NOMO-1 treated with DMSO at 0.1 percent for 48 hours (cell line): ENCODE measurements around the gene IQCE.

Source experiments
- DNase-seq: peaks from one replicate; lab custom pipeline; 2025; ENCODE audit not compliant: unreplicated experiment; lab: John Stamatoyannopoulos, UW

The IQCE gene

DNA sequence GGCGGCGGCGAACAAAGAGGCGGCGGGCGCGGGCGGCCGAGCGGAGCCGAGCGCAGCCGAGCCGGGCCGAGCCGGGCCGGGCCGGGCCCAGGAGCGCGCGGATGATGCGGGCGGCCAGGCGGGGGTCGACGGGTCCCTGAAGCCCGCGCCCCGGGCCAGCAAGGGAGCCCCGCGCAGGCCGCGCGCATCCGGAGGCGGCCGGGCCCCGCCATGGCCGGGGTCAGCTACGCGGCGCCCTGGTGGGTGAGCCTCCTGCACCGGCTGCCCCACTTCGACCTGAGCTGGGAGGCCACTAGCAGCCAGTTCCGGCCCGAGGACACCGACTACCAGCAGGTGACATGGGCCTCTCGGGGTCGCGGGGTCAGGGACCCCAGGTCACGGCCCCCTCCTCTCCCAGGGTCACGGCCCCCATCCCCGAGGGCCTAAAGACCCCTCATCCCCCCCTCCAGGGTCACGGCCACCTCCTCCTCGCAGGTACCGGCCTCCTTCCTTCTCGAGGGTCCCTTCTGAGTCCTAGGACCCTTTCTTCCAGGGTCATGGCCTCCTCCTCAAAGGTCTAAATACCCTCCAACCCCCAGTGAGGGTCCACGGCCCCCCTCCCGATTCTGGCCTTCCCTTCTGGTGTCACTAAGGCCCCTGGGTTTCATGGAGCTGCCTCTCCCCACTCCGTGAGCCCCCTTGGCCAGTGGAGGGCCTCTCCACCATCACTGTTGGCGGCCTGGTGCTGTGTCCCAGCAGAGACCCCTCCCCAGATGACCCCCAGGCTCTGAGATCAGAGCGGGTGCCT lies 73.4 kb downstream of the IQCE start, which contains the start of gene TTYH3:
Gene TTYH3, plus strand, starts transcription at position 41 of the 787 bp plus-strand sequence. Its CDS starts 170 bp downstream, at position 211.
- DNase-seq: no peak

DNA sequence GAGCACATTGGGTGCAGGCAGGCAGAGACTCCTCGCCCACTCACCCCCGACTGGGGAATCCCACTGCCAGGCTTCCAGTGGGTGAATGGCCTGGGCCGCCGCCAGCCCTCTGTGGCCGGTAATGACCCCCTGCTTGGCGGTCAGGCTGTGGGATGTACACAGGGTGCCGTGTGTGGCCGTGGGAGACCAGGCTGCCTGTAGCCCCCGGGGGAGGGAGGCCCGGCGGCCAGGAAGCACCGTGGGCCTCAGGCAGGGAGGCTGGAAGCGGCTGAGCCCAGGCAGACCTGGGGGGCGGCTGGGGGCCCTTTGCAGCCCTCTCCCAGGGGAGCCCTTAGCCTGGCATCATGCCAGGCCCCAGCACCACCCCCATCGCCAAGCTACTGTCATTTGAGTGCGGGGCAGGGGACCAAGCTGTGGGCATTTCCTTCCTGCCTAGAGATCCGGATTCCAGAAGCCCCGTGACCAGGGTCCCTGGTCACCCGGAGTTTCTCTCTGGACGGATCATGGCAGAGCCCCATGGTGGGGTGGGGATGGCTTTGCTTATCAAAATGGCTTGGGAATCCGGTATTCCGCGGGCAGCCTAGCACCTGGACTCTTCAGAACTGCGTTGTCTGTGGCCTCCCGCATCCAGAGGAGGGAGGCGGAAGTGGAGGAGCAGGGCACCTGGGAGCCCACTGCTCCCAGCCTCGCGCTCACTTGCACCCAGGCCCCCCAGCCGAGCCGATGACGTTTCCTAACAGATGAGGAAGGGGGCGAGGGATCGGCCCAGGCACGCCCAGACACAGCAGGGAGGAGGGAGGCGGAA lies 74.2 kb downstream of the IQCE start:
- DNase-seq: peak; percentile 69

DNA sequence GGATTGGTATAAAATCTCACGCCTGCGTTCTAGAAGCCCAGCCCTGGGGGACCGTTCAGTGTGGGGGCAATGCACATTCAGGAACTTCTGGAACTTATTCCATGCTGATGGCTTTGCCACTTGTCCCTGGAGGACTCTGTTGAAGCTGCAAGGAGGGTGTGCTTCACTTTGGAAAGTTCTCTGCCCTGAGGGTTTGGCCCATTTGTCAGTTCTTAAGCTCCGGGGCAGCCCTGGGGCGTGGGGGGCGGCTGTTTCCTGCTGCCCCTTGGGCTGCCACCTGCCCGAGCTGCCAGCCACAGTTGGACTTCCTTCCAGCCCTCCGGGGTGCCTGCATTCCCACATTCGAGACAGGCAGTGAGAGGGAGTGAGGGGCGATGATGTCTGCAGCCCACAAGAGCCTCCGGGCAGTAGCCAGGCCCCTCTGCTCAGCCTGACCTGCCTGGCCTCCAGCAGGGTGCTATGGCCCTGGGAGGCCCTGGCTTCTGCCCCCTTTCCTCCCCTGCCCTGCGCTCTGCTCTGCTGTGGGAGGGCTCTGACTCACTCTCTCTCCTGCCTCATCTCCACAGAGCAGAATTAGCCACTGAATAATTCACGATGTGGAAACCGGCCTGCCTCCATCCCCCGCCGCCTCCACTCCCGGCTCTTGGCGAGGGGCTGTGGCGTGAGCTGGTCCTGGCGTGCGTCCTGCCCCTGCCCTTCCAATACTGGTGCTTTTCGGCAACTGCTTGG lies 74.9 kb downstream of the IQCE start:
- peak; percentile 78 for DNase-seq

DNA sequence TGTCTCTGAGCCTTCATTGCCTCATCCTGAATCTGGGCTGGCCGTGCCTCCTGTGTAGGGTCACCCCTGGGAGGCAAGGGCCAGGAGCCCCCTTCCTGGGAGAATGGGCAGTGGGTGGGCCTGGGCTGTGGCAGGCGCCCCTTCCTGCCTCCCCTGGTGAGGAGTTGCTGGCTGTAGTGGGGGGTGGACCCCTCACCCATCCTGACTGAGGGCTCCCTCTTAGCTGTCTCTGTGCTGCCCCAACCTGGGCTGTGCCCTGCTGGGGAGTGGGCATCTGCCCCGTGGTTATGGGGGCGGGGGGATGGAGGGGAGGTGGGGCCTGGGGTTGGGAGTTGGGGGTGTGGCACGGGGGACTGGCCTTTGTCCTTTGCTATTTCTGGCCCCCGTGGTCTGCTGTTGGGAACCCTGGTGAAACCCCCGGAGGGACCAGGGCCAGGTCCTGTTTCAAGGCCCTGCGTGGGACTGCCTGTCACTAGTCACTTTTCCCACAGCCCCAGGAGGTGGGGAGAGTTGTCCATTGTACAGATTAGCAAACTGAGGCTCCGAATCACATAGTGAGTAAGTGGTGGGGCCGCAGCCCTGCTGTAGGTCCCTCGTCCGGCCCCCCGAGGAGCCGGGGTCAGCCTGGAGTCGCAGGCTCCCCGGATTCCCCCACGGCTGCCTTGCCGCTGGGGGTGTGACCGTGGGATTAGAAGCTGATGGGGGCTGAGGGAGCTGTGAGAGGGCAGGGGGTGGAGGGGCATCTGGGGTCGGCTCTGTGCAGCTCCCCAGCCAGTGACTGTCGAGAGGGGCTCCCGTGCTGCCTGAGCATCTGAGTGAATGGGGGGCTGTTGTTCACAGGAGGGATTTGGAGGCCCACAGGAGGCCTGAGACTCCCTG lies 75.7 kb downstream of the IQCE start:
- DNase-seq: no peak

DNA sequence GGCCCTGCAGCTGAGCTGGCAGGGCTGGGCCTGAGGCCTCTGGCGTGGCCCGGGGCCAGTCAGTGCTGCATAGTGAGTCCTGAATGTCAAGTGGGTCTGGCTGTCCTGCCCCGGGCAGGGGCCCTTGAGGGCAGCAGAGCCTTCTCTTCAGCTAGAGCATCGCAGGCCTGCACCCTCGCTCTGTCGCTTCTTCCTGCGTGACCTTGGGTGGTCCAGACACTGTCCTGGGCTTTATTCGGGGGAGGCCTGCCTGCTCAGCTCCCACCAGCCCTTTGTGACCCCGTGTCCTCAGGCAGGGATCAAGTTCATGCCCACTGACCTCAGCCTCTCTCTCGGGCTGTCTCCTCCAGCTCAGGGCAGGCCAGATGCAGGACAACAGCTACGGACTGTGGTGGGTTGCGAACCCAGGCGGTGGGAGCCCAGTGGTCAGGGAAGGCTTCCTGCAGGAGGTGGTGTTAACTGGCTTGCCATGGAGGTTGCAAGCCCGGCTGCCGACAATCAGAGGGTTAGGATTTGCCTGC lies 76.4 kb downstream of the IQCE start:
- no peak for DNase-seq

DNA sequence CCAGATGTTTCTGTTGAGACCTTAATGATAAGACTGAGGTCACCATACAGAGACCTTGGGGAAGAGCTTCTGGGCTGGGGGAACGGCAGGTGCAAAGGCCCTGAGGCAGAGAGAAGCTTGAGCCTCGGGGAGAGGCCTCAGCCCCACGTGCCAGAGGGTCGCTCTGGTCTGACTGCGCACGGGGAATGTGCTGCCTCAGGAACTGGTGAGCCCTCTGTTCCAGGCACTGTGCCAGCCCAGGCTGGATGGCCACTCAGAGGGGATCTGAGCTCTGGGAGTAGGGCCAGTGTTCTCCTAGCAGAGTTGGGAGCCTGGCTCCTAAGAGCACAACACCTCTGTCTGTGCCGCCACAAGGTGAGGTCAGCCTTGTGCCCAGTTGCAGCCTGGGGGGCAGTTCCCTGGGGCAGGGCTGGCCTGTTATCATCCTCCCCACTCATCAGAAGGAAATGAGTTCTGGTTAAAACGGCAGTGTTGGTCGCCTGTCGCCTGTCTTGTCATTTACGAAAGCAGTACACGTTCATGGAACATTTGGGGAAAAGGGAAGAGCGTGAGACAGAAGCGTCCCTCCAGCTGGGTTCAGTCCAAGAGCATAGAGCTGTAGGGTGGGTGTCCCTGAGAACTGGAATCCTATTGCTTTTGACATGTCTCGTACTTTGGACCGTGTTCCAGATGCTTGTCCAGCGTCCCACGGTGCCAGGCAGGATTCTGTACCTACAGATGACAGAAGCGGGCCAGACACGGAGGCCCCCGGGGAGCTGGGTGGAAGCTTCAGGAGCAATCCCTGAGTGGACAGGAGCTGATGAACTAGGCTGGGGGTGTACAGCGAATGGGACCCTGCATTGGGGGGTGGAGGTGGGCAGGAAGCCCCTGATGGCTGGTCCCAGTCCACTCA lies 77.3 kb downstream of the IQCE start:
- DNase-seq: no peak

DNA sequence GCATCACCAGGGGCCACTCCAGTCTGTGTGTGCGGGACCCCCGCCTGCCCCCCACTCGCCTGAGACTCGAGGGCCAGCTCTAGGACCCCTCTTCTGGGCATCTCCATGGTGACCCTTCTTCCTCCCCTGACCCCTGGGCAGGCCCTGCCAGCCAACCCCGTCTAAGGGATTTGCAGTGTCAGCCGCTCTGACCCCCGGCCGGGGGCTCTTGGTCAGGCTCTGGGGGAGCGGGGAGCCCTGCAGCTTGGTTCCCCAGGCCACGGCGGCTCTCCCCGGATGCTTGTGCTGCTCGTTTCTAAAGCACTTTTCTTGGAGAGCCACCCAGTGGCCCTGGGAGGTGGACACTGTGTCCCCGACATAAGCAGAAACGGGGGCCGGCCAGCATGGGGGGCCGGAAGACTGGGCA lies 78.3 kb downstream of the IQCE start:
- DNase-seq: no peak

DNA sequence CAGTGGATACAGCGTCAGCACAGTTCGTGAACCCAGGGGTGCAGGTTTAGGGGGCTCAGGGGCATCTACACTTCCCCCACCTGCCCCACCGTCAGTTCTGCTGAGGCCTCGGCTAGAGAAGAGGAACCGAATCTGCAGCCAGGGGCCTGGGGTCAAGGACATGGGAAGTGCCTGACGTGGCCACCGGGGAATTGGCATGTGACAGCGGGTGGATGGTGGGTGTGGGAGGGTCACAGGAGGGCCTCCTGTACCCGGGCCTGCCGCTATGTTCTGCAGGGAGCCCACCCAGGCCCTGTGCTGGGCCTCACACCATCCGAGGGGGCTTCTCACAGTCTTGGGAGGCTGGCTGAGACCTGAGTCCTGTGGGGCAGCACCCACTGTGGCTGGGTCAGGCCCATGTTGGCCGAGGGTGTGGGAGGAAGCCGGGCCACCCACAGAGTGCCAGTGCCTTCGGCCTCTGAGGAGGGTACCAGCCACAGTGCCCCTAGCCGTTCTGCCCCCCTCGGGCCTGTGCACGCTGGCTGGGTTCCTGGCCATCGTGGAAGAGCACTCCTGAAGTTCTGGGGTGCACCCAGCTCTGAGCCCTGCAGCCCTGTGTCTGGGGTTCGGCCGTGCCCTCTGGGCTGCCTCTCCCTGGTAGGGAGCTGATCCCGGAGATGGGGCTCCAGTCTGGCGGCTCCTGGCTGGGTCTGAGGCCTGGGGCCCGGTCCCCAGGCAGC lies 78.9 kb downstream of the IQCE start:
- DNase-seq: peak; percentile 83

DNA sequence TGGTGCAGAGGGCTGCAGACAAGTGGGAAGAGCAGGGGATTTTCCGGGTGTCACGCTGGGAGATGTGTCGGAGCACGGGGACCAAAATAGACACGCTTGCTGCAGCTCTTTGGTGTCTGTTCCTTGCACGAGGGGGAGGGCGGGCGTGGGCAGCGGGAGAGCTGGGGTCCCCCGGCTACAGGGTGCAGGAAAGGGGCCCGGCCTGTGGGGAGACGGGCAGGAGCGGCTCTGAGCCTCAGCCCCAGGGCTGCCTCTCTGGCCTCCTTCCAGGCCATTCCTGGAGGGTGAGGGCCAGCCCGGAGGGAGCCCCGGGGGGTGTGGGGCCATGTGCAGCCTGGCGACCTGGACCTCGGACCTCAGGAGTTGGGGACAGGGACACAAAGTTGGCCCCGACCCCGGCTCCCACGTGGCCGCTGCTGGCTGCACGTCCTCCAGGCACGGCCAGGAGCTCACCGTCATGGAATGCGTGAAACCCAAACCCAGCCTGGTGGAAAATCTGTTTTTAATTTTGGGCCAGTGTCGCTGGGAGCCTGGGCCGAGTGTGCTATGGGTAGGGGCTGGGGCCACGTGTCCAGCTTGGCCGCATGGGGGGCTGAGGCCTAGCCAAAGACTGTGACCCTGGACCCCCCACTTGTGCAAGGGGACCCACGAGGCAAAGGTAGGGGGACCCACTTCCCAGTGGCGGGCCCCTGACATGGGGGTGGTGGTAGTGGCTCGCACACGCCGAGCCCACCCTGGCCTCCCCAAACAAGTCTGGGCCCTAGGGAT lies 79.6 kb downstream of the IQCE start:
- no peak for DNase-seq

DNA sequence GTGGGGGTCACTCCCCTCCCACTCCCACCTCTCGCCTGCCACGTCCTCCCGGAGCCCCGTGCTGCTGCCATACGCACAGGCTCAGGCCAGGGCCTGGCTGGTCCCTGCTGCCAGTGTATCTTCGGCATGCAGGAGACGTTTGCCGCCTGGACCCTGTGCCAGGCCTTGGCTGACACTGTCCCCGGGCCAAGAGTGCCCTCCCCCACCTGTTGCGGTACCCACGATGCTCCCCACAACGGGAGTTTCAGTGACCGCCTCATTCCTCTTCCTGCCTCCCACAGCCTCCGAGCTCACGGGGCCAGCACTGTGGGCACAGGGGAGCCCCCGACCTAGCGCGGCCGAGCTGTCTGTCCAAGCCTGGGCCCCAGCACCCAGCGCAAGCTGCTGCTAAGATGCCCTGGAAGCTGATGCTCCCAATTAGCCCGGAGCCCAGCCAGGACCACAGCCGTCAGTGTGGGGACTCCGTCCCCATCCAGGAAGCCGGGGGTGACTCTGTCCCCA lies 80.5 kb downstream of the IQCE start:
- DNase-seq: no peak

DNA sequence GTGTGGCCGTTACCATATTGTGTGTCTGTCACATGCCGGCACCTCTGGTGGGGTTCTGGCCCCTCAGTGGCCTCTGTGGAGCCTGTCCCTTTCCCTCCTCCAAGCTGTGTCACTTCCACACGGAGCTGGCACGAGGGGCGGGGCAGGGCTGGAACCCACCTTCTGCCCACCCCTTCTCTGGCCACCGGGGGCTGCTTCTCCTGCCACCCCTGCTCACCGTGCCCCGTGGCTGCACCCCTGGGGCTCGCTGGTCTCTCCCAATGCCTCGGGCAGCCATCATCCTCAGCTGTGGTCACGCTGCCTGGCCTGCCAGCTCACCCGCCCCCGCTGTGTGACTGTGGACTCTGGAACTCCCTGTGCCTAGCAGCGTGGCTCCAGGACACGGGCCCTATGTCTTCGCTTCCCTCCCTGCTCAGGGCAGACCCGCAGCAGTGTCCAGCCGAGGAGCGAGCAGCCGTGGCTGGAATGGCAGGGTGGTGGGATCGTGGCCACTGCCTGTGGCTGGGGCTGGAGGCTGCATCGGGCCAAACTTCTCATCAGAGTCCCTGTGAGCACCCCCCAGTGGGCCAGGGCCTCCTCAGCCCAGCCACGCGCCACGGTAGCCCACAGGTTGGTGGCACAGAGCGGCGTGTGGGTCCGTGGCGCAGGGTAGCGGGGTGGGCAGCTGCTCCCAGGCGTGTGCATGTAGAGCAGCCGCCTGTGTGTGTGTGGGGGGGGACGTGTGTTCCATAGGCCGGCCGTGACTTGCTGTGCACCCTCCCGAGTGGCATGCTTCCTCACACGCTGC lies 81.1 kb downstream of the IQCE start:
- no peak for DNase-seq

DNA sequence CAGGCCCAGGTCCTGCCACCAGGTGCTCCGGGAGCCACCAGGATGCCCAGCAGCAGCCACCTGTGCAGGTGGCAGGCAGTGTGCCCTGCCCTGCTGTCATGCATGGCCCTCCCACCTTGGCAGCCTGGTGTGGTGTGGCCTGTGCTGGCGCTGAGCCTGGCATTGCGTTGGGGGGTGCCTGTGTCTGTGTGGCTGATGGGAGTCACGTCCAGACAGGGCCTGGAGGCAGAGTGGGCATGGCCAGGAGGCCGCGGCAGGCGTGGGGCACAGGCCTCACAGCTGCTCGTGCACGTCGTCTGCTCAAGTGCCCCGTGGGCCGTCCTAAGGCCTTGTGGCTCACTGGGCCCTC lies 81.7 kb downstream of the IQCE start:
- DNase-seq: no peak

DNA sequence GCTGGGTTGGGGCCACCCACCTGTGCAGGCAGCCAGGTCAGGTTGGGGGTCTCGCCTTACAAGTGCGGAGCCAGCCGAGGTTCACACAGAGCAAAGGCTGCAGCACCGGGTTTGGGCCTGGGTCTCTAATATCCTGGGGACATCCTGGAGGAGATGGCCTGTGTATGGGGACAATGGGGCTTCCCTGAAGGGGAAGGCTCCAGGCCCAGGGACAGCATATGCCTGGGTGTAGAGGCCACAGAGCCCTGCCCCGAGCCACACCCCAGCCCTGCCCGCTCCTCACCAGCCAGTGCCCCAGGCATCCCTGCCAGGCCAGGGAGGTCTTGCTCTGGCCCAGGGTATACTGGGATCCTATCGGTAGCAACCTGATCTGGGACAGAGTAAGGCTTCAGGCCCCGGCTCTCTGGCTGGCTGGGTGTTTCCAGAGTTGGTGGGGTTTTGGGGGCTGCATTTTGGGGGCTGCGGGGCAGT lies 82.1 kb downstream of the IQCE start:
- no peak for DNase-seq

DNA sequence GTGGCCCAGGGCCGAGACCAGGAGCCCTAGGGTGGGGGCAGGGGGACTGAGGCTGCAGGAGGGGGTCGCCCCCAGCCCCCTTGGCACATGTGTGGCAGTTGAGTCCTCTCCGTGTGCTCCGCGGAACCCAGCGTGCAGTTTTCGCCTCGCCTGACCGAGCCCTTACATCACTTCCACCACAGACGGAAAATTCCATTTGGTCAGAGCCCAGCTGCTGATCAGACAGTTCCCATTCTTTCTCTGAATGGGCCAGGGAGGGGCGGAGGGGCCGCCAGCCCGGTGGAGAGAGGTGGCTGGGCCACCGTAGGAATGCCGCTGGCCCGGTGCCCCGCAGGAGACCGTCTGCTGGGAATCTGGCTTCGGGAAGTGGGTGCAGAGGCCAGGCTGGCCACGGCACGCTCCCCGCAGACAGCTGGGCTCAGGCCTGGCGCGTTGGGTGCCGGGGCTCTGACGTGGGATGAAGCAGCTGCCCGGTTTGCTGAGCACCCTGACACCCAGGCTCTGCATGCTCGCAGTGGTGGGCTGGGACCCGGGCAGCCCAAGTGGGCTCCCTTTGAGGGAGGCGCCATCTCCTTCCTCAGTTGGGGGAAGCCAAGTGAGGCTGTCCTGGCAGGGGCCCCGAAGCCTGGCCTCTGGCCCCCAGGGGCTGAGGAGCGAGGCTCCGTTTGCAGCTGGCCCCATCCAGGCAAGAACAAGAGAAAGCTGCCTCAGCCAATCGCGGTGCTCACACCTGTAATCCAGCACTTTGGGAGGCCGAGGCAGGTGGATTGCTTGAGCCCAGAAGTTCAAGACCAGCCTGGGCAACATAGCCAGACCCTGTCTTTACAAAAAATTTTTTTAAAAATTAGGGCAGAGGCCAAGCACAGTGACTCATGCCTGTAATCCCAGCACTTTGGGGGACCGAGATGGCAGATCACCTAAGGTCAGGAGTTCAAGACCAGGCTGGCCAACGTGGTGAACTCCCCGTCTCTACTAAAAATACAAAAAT lies 82.9 kb downstream of the IQCE start:
- DNase-seq: peak; percentile 77

DNA sequence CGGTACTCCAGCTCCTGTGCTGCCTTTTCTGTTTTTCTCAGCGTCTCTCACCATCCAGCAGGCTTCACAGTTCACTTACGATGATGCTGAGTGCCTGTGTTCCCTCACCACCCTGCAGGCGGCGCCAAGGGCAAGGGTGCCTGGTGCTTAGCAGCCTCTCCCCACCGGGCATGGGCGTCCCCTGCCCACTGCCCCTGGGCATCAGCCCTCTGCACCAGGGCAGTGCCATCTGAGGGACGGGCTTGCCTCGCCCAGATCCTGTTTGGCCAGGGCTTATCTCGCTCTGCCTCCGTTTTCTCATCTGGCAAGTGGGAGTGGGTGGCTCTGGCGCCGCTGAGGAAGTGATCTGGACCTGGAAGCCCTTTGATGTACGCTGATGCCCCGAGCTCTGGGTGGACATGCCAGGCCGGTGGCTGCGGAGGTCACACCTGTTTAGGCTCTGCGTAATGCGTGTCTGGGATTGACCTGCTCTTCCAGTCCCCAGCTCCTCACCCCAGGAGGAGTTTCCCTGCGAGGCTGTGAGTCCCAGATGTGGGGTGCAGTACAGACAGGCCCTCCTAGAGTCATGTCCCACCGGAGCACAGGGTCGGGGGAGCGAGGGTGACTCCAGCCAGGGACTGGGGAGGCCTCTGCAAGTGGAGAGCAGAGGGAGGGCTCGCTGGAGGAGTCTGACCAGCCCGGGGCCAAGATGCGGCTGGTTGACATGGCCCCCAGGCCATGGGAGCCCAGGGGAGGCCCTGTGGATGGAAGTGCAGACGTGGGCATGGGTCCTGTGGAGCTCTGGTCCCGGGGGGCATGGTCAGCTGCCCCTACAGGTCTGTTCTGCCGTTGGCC lies 84.8 kb downstream of the IQCE start:
- DNase-seq: no peak
